Stimulated activated CD8-positive, alpha-beta memory T cell treated with anti-CD3 and anti-CD28 coated beads, Interleukin-4, amount 100 ng/mL, for 4 hours (primary cell): ENCODE results near the gene CASKIN1.
"Not testable (repeated sequence)": the region's sequence is repeated elsewhere in the genome, so short reads cannot be mapped to it uniquely, and the experiment has no call there.

ENCODE experiments used
- DNase-seq, 2 donors: peaks; one replicate each; pipeline ENCODE4 v3.0.0-alpha.2; 2020; ENCODE audit warnings: low read depth in 2 of 2, low spot score in 1 of 2

Gene CASKIN1, protein sequence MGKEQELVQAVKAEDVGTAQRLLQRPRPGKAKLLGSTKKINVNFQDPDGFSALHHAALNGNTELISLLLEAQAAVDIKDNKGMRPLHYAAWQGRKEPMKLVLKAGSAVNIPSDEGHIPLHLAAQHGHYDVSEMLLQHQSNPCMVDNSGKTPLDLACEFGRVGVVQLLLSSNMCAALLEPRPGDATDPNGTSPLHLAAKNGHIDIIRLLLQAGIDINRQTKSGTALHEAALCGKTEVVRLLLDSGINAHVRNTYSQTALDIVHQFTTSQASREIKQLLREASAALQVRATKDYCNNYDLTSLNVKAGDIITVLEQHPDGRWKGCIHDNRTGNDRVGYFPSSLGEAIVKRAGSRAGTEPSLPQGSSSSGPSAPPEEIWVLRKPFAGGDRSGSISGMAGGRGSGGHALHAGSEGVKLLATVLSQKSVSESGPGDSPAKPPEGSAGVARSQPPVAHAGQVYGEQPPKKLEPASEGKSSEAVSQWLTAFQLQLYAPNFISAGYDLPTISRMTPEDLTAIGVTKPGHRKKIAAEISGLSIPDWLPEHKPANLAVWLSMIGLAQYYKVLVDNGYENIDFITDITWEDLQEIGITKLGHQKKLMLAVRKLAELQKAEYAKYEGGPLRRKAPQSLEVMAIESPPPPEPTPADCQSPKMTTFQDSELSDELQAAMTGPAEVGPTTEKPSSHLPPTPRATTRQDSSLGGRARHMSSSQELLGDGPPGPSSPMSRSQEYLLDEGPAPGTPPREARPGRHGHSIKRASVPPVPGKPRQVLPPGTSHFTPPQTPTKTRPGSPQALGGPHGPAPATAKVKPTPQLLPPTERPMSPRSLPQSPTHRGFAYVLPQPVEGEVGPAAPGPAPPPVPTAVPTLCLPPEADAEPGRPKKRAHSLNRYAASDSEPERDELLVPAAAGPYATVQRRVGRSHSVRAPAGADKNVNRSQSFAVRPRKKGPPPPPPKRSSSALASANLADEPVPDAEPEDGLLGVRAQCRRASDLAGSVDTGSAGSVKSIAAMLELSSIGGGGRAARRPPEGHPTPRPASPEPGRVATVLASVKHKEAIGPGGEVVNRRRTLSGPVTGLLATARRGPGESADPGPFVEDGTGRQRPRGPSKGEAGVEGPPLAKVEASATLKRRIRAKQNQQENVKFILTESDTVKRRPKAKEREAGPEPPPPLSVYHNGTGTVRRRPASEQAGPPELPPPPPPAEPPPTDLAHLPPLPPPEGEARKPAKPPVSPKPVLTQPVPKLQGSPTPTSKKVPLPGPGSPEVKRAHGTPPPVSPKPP (N-terminal part only)

DNA sequence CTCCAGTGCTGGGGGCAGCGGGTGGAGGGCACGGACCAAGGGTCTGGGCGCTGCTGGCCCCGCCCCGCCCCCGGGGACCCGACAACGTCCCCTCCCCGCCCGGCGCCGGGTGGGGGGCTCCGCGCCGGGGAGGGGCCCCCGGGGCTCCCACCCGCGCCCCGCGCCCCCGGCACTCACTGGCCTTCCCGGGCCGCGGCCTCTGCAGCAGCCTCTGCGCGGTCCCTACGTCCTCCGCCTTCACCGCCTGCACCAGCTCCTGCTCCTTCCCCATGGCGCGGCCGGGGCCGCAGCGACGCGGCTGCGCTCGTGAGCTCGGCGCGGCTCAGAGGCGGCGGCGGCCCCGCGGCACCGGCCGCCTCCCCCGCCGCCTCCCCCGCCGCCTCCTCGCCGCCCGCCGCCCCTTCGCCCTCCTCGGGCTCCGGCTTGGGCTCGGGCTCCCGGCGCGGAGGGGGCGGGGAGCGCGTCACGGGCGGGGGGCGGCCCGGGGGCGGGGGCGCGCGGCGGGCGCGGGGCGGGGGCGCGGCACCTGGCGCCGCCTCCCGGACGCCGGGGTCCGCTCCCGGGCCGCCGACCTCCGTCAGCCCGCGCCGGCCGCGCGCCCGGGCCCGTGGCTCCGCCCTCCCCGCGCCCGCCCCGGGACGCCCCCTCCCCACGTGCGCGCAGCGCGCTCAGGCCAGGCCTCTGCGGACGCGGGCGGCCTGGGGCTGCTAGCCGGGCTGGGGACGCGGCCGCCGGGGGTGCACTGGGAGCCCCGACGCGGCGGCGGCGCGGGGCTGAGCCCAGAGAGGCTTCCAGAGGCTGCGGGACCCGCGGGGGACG is at the start of gene CASKIN1:
CASKIN1 (minus strand) TSS at position 444 of the 819 bp plus-strand sequence; CDS start at position 271, 173 bp downstream.
- DNase-seq, result no peak

GRCh38 chr16:2244926-2245795 is 48.8 kb upstream of the CASKIN1 start:
- DNase-seq, result no peak

GRCh38 chr16:2244301-2244700 is 47.9 kb upstream of the CASKIN1 start:
- no peak for DNase-seq

DNA sequence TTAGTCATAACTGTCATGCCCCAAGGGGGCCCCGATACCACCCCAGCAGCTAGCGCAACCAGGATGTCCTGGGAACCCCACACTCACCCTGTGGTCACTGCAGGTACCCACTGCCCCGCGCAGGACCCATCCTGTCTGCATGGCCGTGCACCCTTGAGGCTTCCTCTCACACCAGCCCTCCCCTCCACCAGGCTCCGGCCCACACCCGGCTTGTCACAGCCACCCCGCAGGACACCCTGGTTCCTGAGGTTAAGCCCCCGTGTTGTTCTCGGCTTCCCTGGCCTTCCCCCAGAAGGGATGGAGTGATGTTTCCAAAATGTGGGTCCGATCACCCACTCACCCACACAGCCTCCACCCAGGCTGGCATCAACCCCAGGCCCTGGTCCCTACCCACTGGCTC is 47.4 kb upstream of the CASKIN1 start:
- DNase-seq, result no peak

- DNase-seq, result no peak
Measured at GRCh38 chr16:2243031-2243528, 46.7 kb upstream of the CASKIN1 start.

GRCh38 chr16:2242598-2242997 is 46.2 kb upstream of the CASKIN1 start:
- DNase-seq, result no peak

DNA sequence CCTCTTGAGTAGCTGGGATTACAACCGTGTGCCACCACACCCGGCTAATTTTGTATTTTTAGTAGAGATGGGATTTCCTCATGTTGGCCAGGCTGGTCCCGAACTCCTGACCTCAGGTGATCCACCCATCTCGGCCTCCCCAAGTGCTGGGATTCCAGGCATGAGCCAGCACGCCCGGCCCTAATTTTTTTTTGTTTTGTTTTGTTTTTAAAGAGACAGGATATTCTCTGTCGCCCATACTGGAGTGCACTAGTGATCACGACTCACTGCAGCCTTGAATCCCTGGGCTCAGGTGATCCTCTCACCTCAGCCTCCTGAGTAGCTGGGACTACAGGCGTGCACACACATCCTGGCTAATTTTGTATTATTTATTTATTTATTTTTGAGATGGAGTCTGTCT is 43.9 kb upstream of the CASKIN1 start:
- not testable (repeated sequence) for DNase-seq

DNA sequence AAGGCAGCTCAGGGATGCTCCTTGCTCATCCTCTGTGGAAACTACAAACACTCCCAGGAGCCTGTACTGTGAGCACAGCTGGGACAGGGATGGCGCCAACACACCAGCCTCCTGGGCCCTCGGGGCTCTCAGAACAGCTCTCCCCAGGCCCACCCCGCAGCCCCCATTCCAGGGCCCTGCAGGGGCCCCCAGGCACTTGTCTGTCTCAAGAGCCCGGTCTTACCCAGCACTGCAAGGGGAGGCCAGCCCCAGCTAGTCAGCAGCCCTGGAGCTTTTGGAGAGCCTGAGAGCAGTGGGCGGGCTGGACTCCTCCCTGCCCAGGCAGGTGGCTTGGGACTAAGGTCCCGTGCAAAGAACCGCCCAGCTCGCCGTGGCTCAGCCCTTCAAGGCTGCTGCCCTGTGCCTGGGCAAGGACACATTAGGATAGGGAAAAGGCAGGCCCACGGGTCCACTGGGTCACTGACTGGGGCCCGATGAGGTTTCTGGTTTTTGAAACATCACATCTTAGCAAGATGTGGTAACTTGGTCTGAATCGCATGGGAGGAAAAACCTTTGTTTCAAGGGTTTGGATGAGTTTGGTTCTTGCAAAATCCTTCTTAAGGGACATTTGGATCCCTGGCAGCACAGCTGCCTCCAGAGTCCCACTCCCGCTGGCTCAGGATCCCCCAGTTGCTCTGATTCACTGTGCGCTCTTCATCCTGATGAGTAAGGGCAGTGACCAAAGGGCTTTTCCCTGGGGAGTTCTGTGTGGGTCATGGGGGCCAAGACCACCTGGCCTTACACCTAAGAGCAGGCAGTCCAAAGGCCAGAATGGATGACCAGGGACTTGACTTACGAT is 42.7 kb upstream of the CASKIN1 start:
- no peak for DNase-seq

DNA sequence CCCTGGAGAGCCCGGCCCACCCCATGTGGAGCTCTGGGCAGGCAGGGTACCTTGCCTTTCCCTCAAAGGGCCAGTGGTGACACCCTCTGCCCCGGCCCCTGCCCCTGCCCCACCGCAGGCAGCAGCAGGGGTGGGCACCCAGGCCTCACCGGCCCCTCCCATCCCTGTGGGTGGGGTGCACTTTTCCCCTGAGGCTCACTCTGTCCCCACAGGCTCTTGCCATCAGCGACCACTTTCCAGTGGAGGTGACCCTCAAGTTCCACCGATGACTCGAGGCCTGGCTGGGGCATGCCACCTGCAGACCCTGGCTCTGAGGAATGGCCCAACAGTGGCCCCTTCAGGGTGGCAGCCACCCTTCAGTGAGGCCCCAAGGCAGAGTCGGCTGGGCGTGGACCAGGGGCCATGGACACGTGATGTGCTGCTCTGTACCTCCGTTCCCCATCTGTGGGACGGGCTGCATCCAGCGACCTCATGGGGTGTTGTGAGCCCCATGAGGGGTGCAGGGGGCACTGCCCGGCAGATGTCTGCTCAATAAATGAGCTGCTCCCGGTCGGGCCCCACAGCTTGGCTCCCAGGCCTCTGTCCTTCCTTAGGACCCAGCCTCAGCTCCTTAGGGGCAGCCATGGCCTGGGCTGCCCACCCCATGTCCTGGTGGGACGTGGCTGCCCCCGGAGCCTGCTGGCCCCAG is 41.9 kb upstream of the CASKIN1 start:
- no peak for DNase-seq

GRCh38 chr16:2237493-2238149 is 41.2 kb upstream of the CASKIN1 start:
- no peak for DNase-seq

- DNase-seq, result no peak
Measured at GRCh38 chr16:2237102-2237482, 40.7 kb upstream of the CASKIN1 start.

DNA sequence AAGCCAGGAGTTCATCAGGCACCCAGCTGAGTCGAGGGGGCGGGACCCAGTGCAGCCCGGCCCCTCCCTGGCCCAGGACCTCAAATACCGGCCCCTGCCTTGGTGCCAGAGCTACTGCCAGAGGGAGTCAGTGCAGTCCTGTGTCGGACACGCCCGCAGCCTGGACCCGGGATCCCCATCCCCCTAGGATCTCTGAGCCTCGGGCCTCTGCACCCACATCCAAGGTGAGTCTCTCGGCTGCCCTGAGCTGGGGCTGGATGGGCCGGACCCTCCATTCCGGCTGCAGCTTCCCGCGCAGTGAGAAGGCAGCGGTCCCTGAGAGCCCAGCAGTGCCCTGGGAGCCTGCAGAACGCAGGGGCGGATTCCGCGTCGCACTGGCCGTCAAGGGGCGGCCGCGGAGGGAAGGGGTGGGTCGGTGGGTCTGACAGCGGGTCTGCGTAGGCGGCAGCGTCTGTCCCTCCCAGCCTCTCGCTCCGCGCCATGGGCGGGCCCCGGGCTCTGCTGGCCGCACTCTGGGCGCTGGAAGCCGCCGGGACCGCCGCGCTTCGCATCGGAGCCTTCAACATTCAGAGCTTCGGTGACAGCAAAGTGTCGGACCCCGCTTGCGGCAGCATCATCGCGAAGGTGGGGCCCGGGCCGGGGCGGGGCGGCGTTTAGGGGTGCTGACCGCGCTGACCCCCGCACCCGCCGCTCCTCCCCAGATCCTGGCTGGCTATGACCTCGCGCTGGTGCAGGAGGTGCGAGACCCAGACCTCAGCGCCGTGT is 40.1 kb upstream of the CASKIN1 start, which contains the start of gene DNASE1L2:
DNASE1L2 (plus strand) TSS at position 108 of the 765 bp plus-strand sequence; CDS start at position 481, 373 bp downstream.
- no peak for DNase-seq

DNA sequence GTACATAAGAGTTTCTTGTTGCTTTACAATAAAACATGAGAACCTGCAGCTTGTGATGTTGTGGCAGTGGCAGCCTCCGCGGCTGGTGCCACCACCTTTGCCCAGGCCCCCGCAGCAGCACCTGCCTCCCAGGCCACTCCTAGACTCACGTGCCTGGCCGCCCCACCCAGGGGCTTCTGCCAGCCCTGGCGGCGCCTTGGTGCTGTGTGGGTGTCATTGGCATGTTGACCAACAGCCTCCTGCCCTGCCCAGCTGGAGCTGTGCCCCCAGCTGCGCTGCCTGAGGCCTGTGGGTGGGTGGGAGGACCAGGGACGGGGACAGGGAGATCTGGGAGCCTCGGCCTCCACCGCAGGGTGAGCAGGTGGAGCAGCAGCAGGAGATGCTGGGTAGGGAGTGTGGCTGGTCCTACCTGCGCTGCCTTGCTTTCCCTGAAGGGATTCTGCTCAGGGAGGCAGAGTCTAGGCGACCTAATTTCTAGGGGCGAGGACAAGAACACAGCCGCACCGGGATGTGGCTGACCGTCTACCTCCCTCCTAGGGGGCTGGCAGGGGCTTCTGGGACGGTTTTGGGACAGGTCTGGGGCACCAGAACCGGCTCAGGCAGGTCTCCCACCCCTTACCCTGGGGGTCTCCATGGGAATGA is 39.4 kb upstream of the CASKIN1 start:
- no peak for DNase-seq

DNA sequence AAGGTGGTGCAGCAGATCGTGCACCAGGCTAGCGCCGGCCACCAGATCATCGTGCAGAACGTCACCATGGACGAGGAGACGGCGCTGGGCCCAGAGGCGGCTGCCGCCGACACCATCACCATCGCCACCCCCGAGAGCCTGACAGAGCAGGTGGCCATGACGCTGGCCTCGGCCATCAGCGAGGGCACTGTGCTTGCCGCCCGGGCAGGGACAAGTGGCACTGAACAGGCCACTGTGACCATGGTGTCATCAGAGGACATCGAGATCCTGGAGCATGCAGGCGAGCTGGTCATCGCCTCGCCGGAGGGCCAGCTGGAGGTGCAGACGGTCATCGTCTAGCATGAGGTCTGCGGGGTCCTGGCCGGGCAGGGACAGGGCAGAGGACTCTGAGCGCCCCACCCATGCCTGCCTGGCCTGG is 38.8 kb upstream of the CASKIN1 start:
- DNase-seq, result no peak

DNA sequence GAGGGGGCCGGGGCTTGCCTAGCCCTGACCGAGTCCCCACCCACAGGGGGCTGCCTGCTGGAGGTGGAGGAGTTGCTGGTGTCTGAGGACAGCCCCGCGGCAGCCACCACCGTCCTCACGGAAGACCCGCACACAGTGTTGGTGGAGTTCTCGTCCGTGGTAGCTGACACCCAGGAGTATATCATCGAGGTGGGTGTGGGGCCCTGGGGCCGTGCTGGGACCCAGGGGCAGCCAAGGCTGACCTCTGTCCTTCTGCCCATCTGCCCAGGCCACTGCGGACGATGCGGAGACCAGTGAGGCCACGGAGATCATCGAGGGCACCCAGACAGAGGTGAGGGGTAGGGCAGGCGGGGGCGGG is 38.4 kb upstream of the CASKIN1 start:
- no peak for DNase-seq
